Astrocyte of the cerebellum (primary cell): ENCODE data around the gene BDH2.
A peak's percentile ranks its signal among the peaks of the same experiment; 100 is the strongest.

Experiments
- DNase-seq: peaks from one replicate; pipeline ENCODE4 v3.0.0-alpha.2; 2011; ENCODE audit warnings: low read depth
- H3K4me3 ChIP-seq: 2 replicates; pipeline ENCODE4 v1.5.1; 2011; ENCODE audit warnings: mild to moderate bottlenecking, low read depth, low read length, moderate library complexity
- CTCF ChIP-seq: IDR thresholded peaks from 2 replicates; pipeline ENCODE4 v1.5.1; 2012; ENCODE audit warnings: low read length, low read depth, moderate library complexity, mild to moderate bottlenecking; ENCODE audit errors: missing control alignments
- in situ Hi-C: cut with HindIII; loops from 2 replicates; pipeline ENCODE4 v1.10.0; 2017; ENCODE audit warnings: low sequenced_read_pairs

The BDH2 gene

GRCh38 chr4:103099691-103100392 lies at the start of gene BDH2:
TSS of gene BDH2 (minus strand) at chr4:103099834. CDS start at chr4:103096254, 3,580 bp downstream.
- in situ Hi-C loops, result no loop called here
- DNase-seq, result peak; percentile 95
- peak within 1 kb of the TSS; percentile 44 for H3K4me3 ChIP-seq
- peak; percentile 62 for TF ChIP-seq CTCF

GRCh38 chr4:103144926-103145325 lies 45.3 kb upstream of the BDH2 start:
- TF ChIP-seq CTCF, result no peak
- in situ Hi-C loops, result no loop called here
- DNase-seq, result no peak
- no peak overlapping the region for H3K4me3 ChIP-seq

- H3K4me3 ChIP-seq, result no peak overlapping the region
- DNase-seq, result no peak
- in situ Hi-C loops, result no loop called here
- no peak for TF ChIP-seq CTCF
Observed at GRCh38 chr4:103137446-103137827, 37.8 kb upstream of the BDH2 start.

GRCh38 chr4:103136671-103137445 lies 37.2 kb upstream of the BDH2 start:
- in situ Hi-C loops, result no loop called here
- H3K4me3 ChIP-seq, result no peak overlapping the region
- no peak for DNase-seq
- TF ChIP-seq CTCF, result no peak

- TF ChIP-seq CTCF, result no peak
Observed at GRCh38 chr4:103129174-103129573, 29.5 kb upstream of the BDH2 start.

GRCh38 chr4:103126126-103126525 lies 26.5 kb upstream of the BDH2 start:
- in situ Hi-C loops, result no loop called here

More at GRCh38 chr4:103129174-103129573, 29.5 kb upstream of the BDH2 start:
- in situ Hi-C loops, result no loop called here
- H3K4me3 ChIP-seq, result no peak overlapping the region
- no peak for DNase-seq

More at GRCh38 chr4:103126126-103126525, 26.5 kb upstream of the BDH2 start:
- no peak for DNase-seq
- no peak overlapping the region for H3K4me3 ChIP-seq
- no peak for TF ChIP-seq CTCF
